A549 (cell line): ENCODE measurements around the gene RBL2. TPM values are rescaled to one million over a fixed set of nuclear protein-coding genes. Genes with fewer than 3 reads are reported as not detected.

Experiments
- ATAC-seq, 2 experiments: fragments of 200-7000 bp in 1 of 2; fragments of >200 bp in 1 of 2; cut with Nextera tagmentation in 1 of 2; cut with Tn5 transposase in 1 of 2; 3 replicates each; pipeline versions ENCODE4 v1.8.0 to v1.9.1; 2018 to 2020; ENCODE audit warnings: mild to moderate bottlenecking in 1 of 2, moderate library complexity in 1 of 2
- CTCF ChIA-PET: fragments of 300-600 bp; sonication (Branson Sonifier 250); formaldehyde crosslinking; extraction: SDS; loops from one replicate; lab custom pipeline; 2021; ENCODE audit warnings: antibody characterized with exemption, inconsistent platforms; lab: Yijun Ruan, JAX
- POLR2A ChIA-PET: fragments of 350-600 bp; formaldehyde crosslinking; extraction: SDS; loops from one replicate; lab custom pipeline; 2021; ENCODE audit warnings: antibody characterized with exemption, inconsistent platforms; lab: Yijun Ruan, JAX
- DNase-seq, 2 experiments: peaks; one replicate each; pipeline versions ENCODE4 v3.0.0 to v3.0.0-alpha.2; 2011 to 2016; ENCODE audit warnings: low read depth in 1 of 2, low spot score in 1 of 2
- FAIRE-seq: peaks from 2 replicates; lab custom pipeline; 2011; peaks lifted over from hg19 to GRCh38; lab: Jason Lieb, UNC
- H3K27ac ChIP-seq, 2 experiments: fragments of >200 bp; sonication (Bioruptor Twin); formaldehyde crosslinking; 3 replicates each; pipeline ENCODE4 v1.5.1; 2016 to 2017
- H3K4me1 ChIP-seq: fragments of >200 bp; sonication (Bioruptor Twin); formaldehyde crosslinking; 3 replicates; pipeline ENCODE4 v1.6.1; 2016
- H3K4me2 ChIP-seq: fragments of >200 bp; sonication (Bioruptor Twin); formaldehyde crosslinking; 3 replicates; pipeline ENCODE4 v1.6.1; 2016
- H3K4me3 ChIP-seq: fragments of >200 bp; sonication (Bioruptor Twin); formaldehyde crosslinking; 3 replicates; pipeline ENCODE4 v1.5.1; 2016
- H3K9me3 ChIP-seq: fragments of >200 bp; sonication (Bioruptor Twin); formaldehyde crosslinking; 3 replicates; pipeline ENCODE4 v1.6.1; 2016
- CBX2 ChIP-seq: fragments of 200-600 bp; sonication (generic); IDR thresholded peaks from 2 replicates; pipeline ENCODE4 v1.6.1; 2016; ENCODE audit warnings: low read depth, mild to moderate bottlenecking, borderline replicate concordance
- EHMT2 ChIP-seq: fragments of 200-600 bp; sonication (generic); IDR thresholded peaks from 2 replicates; pipeline ENCODE4 v1.6.1; 2016; ENCODE audit warnings: antibody characterized with exemption, low read depth, mild to moderate bottlenecking, moderate library complexity
- ESRRA ChIP-seq: fragments of 150-350 bp; IDR thresholded peaks from 2 replicates; pipeline ENCODE4 v1.6.1; 2014; ENCODE audit warnings: mild to moderate bottlenecking, low read length, borderline replicate concordance
- FOSB ChIP-seq: fragments of 250-450 bp; sonication (Bioruptor Pico); IDR thresholded peaks from 2 replicates; pipeline ENCODE4 v1.5.0; 2020; ENCODE audit warnings: mild to moderate bottlenecking, moderate library complexity
- HEYL ChIP-seq: fragments of 250-450 bp; sonication (Bioruptor Pico); IDR thresholded peaks from 2 replicates; pipeline ENCODE4 v1.8.0; 2021; ENCODE audit warnings: mild to moderate bottlenecking, moderate library complexity
- MAFK ChIP-seq: fragments of 450-650 bp; IDR thresholded peaks from 2 replicates; pipeline ENCODE4 v1.6.1; 2014; ENCODE audit not compliant: partially characterized antibody
- MAZ ChIP-seq: fragments of 150-350 bp; IDR thresholded peaks from 2 replicates; pipeline ENCODE4 v1.6.1; 2014; ENCODE audit warnings: antibody characterized with exemption, low read depth, low read length, borderline replicate concordance
- RARB ChIP-seq: fragments of 250-450 bp; sonication (Bioruptor Pico); IDR thresholded peaks from 2 replicates; pipeline ENCODE4 v1.8.0; 2021; ENCODE audit warnings: mild to moderate bottlenecking, moderate library complexity
- REST ChIP-seq: fragments of 200-600 bp; sonication (generic); IDR thresholded peaks from 2 replicates; pipeline ENCODE4 v1.6.1; 2016; ENCODE audit warnings: antibody characterized with exemption, mild to moderate bottlenecking, moderate library complexity
- RFX5 ChIP-seq: fragments of 450-650 bp; IDR thresholded peaks from 2 replicates; pipeline ENCODE4 v1.7.1; 2014; ENCODE audit warnings: antibody characterized with exemption, mild to moderate bottlenecking, moderate library complexity
- ZFP36 ChIP-seq: fragments of 450-650 bp; IDR thresholded peaks from 2 replicates; pipeline ENCODE4 v1.6.1; 2014; ENCODE audit warnings: borderline replicate concordance; ENCODE audit not compliant: partially characterized antibody
- ZNF302 ChIP-seq: fragments of 250-450 bp; sonication (Bioruptor Pico); IDR thresholded peaks from 2 replicates; pipeline ENCODE4 v1.9.0; 2021; ENCODE audit warnings: inconsistent platforms, mild to moderate bottlenecking, moderate library complexity
- ZSCAN20 ChIP-seq: fragments of 250-450 bp; sonication (Bioruptor Pico); IDR thresholded peaks from 2 replicates; pipeline ENCODE4 v1.8.0; 2022; ENCODE audit warnings: mild to moderate bottlenecking, moderate library complexity
- WGBS: methylation state at CpG from one replicate; pipeline ENCODE4 v1.1.6; 2017; ENCODE audit errors: missing lambda C conversion rate; 5-methylcytosine and 5-hydroxymethylcytosine counted together
- polyA plus RNA-seq, 4 experiments: library from polyadenylated mRNA; depleted of rRNA in 3 of 4; stranded (reverse); fragments of >200 nt; fragmentation: RNase III in 1 of 4; extraction: RNeasy Plus Mini Kit Qiagen cat#74134 plus additional on column Dnase treatment in 1 of 4; gene quantifications; 2 replicates in 3 of 4; 3 replicates in 1 of 4; pipeline ENCODE4 v1.2.3, GENCODE V29; 2011 to 2017
- TF ChIP-seq, protein P1 (sequence below): fragments of 250-450 bp; sonication (Bioruptor Pico); IDR thresholded peaks from 2 replicates; pipeline ENCODE4 v1.5.0; 2020; ENCODE audit warnings: low read depth, mild to moderate bottlenecking, moderate library complexity
- TF ChIP-seq, protein P2 (sequence below): fragments of >200 bp; sonication (Bioruptor Twin); formaldehyde crosslinking; IDR thresholded peaks from 3 replicates; pipeline ENCODE4 v1.6.1; 2016

RBL2 gene
- polyA plus RNA-seq, 2 of the 4 experiments (the other 2 are of a cell fraction) = 17.2 to 45.0 TPM

DNA sequence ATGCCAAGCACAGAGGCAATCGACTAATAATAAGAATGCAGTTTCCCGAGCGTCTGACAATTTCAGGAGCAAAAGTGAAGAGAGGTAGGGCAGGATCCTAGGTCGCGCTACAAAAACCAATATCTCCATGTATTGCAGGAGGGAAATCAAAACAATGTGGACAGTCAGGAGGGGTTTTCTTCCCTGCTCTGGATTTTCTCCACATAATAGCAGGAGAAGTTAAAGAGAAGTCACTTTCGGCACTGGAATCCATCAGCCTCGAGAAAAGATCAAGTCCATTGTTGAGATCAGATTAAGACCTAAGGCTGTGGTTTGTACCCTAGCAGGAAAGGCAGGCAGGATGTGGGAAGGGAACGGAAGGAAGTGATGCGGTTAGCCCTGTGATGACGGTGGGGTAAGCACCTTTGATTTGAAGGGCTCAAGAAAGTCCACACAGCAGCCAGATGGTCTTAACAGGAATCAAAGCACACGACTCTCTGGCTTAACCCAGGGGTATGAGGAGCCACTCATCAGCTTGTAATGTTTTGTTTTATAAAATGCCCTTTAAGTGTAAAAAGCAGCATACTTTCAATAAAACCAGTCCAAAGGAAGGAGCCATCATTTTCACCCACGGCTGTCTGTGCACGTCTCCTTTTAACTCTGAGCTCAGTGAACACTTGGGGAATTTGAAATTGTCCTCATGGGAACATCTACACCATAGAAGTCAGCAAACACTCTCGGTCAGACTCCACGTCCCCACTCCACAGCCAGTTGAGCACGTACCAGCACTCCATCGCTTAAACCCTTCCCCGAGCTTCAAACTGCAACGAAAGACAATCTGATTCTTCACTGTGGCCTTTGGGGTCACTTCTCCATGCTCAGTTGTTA is 84.5 kb downstream of the RBL2 start:
- no peaks in the 10 kb centered on the region for H3K4me1 ChIP-seq
- no peak overlapping the region for H3K27ac ChIP-seq
- no peak for TF ChIP-seq MAZ
- TF ChIP-seq MAFK = no peak
- no peak for TF ChIP-seq FOSB (CRISPR knock-in tag)
- no peak for TF ChIP-seq ZSCAN20 (CRISPR knock-in tag)
- no peak for TF ChIP-seq CBX2
- TF ChIP-seq RARB (CRISPR knock-in tag) = no peak
- TF ChIP-seq REST = no peak
- TF ChIP-seq RFX5 = no peak
- no peak for TF ChIP-seq ZNF302 (CRISPR knock-in tag)
- TF ChIP-seq, protein P1, sequence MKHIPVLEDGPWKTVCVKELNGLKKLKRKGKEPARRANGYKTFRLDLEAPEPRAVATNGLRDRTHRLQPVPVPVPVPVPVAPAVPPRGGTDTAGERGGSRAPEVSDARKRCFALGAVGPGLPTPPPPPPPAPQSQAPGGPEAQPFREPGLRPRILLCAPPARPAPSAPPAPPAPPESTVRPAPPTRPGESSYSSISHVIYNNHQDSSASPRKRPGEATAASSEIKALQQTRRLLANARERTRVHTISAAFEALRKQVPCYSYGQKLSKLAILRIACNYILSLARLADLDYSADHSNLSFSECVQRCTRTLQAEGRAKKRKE (CRISPR knock-in tag) = no peak
- no peak for DNase-seq
- ATAC-seq = peak in 1 of 2 experiments; percentile 13; a peak in 1 of 6 replicates
- POLR2A ChIA-PET = interaction anchor here (0.6 kb wide), 2 partner anchors 14 to 78 kb away, joined by 3 read pairs; no protein-coding TSS in a partner anchor
- CTCF ChIA-PET = interaction anchor here (2.7 kb wide), 1 partner anchor 9 kb away, joined by 9 read pairs; no protein-coding TSS in a partner anchor
- no peak overlapping the region for H3K4me2 ChIP-seq
- FAIRE-seq = no peak
- H3K9me3 ChIP-seq = no peaks in the 10 kb centered on the region
- 74% methylated on average over 19 of the region's 19 CpGs for WGBS
- H3K4me3 ChIP-seq = no peak overlapping the region

GRCh38 chr16:53519417-53520091 is 85.3 kb downstream of the RBL2 start:
- no peaks in the 10 kb centered on the region for H3K9me3 ChIP-seq
- no peak overlapping the region for H3K4me2 ChIP-seq
- TF ChIP-seq RFX5 (no peak), ESRRA (no peak), MAZ (no peak), ZFP36 (no peak), EHMT2 (no peak), HEYL (CRISPR knock-in tag) (no peak)
- TF ChIP-seq, protein P2, sequence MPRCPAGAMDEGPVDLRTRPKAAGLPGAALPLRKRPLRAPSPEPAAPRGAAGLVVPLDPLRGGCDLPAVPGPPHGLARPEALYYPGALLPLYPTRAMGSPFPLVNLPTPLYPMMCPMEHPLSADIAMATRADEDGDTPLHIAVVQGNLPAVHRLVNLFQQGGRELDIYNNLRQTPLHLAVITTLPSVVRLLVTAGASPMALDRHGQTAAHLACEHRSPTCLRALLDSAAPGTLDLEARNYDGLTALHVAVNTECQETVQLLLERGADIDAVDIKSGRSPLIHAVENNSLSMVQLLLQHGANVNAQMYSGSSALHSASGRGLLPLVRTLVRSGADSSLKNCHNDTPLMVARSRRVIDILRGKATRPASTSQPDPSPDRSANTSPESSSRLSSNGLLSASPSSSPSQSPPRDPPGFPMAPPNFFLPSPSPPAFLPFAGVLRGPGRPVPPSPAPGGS = no peak
- DNase-seq (no peak), FAIRE-seq (no peak), ATAC-seq (no peak)
- POLR2A ChIA-PET = interaction anchor here (0.6 kb wide), 2 partner anchors 15 to 79 kb away, joined by 3 read pairs; no protein-coding TSS in a partner anchor
- no peak overlapping the region for H3K27ac ChIP-seq
- H3K4me1 ChIP-seq = no peaks in the 10 kb centered on the region
- WGBS = 60% methylated on average over 8 of the region's 8 CpGs
- no peak overlapping the region for H3K4me3 ChIP-seq
- CTCF ChIA-PET = interaction anchor here (0.6 to 2.7 kb wide), 3 partner anchors 9 to 371 kb away, joined by 3 to 9 read pairs (median 5); no protein-coding TSS in a partner anchor
